Hepatocyte (in vitro differentiated cells): ENCODE data around the gene MYBPC3. TPM values are rescaled to one million over a fixed set of nuclear protein-coding genes. Genes with fewer than 3 reads are reported as not detected.

ENCODE experiments used
- DNase-seq: peaks from one replicate; pipeline ENCODE4 v3.0.0-alpha.2; 2016; ENCODE audit warnings: low spot score
- H2AFZ ChIP-seq: fragments of 200-600 bp; sonication (generic); 2 replicates; pipeline ENCODE4 v1.6.0; 2016; ENCODE audit warnings: antibody characterized with exemption, mild to moderate bottlenecking
- H3K27ac ChIP-seq: fragments of 200-600 bp; sonication (generic); 2 replicates; pipeline ENCODE4 v1.5.1; 2016; ENCODE audit warnings: mild to moderate bottlenecking
- H3K27me3 ChIP-seq: fragments of 200-600 bp; sonication (generic); 2 replicates; pipeline ENCODE4 v1.6.1; 2016
- H3K36me3 ChIP-seq: fragments of 200-600 bp; sonication (generic); replicated peaks from 2 replicates; pipeline ENCODE4 v1.5.1; 2016; ENCODE audit warnings: low read depth; ENCODE audit not compliant: insufficient read depth
- H3K4me1 ChIP-seq: fragments of 200-600 bp; sonication (generic); 2 replicates; pipeline ENCODE4 v1.5.1; 2016; ENCODE audit warnings: mild to moderate bottlenecking, moderate library complexity; ENCODE audit not compliant: insufficient read depth
- H3K4me2 ChIP-seq: fragments of 200-600 bp; sonication (generic); 2 replicates; pipeline ENCODE4 v1.6.0; 2016
- H3K4me3 ChIP-seq: fragments of 200-600 bp; sonication (generic); 2 replicates; pipeline ENCODE4 v1.5.1; 2016; ENCODE audit warnings: mild to moderate bottlenecking
- H3K79me2 ChIP-seq: fragments of 200-600 bp; sonication (generic); 2 replicates; pipeline ENCODE4 v1.6.0; 2017; ENCODE audit warnings: mild to moderate bottlenecking
- H3K9me2 ChIP-seq: fragments of 200-600 bp; sonication (generic); replicated peaks from 2 replicates; pipeline ENCODE4 v1.6.0; 2017; ENCODE audit warnings: mild to moderate bottlenecking; ENCODE audit not compliant: insufficient read depth
- H3K9me3 ChIP-seq: fragments of 200-600 bp; sonication (generic); 2 replicates; pipeline ENCODE4 v1.5.1; 2016; ENCODE audit warnings: low read depth, mild to moderate bottlenecking
- H4K20me1 ChIP-seq: fragments of 200-600 bp; sonication (generic); 2 replicates; pipeline ENCODE4 v1.6.0; 2016; ENCODE audit warnings: mild to moderate bottlenecking; ENCODE audit not compliant: insufficient read depth, poor library complexity, severe bottlenecking
- CTCF ChIP-seq: fragments of 200-600 bp; sonication (generic); IDR thresholded peaks from 2 replicates; pipeline ENCODE4 v1.5.1; 2016; ENCODE audit warnings: antibody characterized with exemption, mild to moderate bottlenecking; ENCODE audit not compliant: poor library complexity
- EZH2 ChIP-seq: fragments of 200-600 bp; sonication (generic); IDR thresholded peaks from 2 replicates; pipeline ENCODE4 v1.6.1; 2016; ENCODE audit warnings: antibody characterized with exemption, mild to moderate bottlenecking, borderline replicate concordance
- EZH2phosphoT487 ChIP-seq: fragments of 200-600 bp; sonication (generic); IDR thresholded peaks from one replicate; pipeline ENCODE4 v1.6.1; 2018; ENCODE audit warnings: antibody characterized with exemption, mild to moderate bottlenecking, low read depth, moderate library complexity; ENCODE audit not compliant: unreplicated experiment, severe bottlenecking
- WGBS: methylation state at CpG from one replicate; pipeline ENCODE4 v1.1.6; 2016; ENCODE audit warnings: low lambda C conversion rate; ENCODE audit errors: missing lambda C conversion rate; 5-methylcytosine and 5-hydroxymethylcytosine counted together
- polyA plus RNA-seq: library from polyadenylated mRNA; unstranded; fragments of >200 nt; fragmentation: Nextera tagmentation; extraction: Ambion mirVana; gene quantifications from 2 replicates; pipeline ENCODE4 v1.2.1, GENCODE V29; 2016
- total RNA-seq: library from RNA; depleted of rRNA; stranded (reverse); fragments of >200 nt; gene quantifications from 2 replicates; pipeline ENCODE4 v1.2.3, GENCODE V29; 2014

The MYBPC3 gene
- total and polyA plus RNA-seq, 2 experiments from 2014 or later = 0.51 to 1.4 TPM

- TF ChIP-seq EZH2phosphoT487 (no peak), CTCF (no peak), EZH2 (no peak)
- Histone ChIP-seq H3K79me2 (no peaks in the 10 kb centered on the region), H3K36me3 (no peaks in the 10 kb centered on the region), H3K9me2 (no peaks in the 10 kb centered on the region), H2AFZ (no peak overlapping the region), H3K27ac (no peak overlapping the region), H4K20me1 (no peaks in the 10 kb centered on the region), H3K4me2 (no peak overlapping the region), H3K4me1 (no peaks in the 10 kb centered on the region), H3K4me3 (no peak overlapping the region), H3K9me3 (no peaks in the 10 kb centered on the region), H3K27me3 (no peaks in the 10 kb centered on the region)
- no peak for DNase-seq
- WGBS = 89% methylated on average over 9 of the region's 9 CpGs
Measured at GRCh38 chr11:47356129-47356997, 3.9 kb upstream of the MYBPC3 start.

- no peaks in the 10 kb centered on the region for H3K9me2 ChIP-seq
- no peaks in the 10 kb centered on the region for H4K20me1 ChIP-seq
- no peak overlapping the region for H3K27ac ChIP-seq
- TF ChIP-seq EZH2 (no peak), CTCF (peak; percentile 100), EZH2phosphoT487 (no peak)
- no peaks in the 10 kb centered on the region for H3K36me3 ChIP-seq
- H3K4me1 ChIP-seq = no peaks in the 10 kb centered on the region
- peak overlapping the region; percentile 49 for H3K4me3 ChIP-seq
- no peaks in the 10 kb centered on the region for H3K79me2 ChIP-seq
- DNase-seq = peak; percentile 96
- peak overlapping the region; percentile 95 for H3K4me2 ChIP-seq
- H3K9me3 ChIP-seq = no peaks in the 10 kb centered on the region
- peak overlapping the region; percentile 98 for H2AFZ ChIP-seq
- no peaks in the 10 kb centered on the region for H3K27me3 ChIP-seq
- 42% methylated on average over 26 of the region's 47 CpGs for WGBS
Measured at GRCh38 chr11:47355283-47356128, 3.0 kb upstream of the MYBPC3 start.

GRCh38 chr11:47354913-47355282 is 2.4 kb upstream of the MYBPC3 start:
- peak overlapping the region; percentile 98 for H2AFZ ChIP-seq
- H3K9me3 ChIP-seq = no peaks in the 10 kb centered on the region
- H3K4me1 ChIP-seq = no peaks in the 10 kb centered on the region
- no peaks in the 10 kb centered on the region for H3K36me3 ChIP-seq
- DNase-seq = no peak
- peak overlapping the region; percentile 95 for H3K4me2 ChIP-seq
- no peaks in the 10 kb centered on the region for H4K20me1 ChIP-seq
- H3K27ac ChIP-seq = no peak overlapping the region
- H3K4me3 ChIP-seq = peak overlapping the region; percentile 49
- TF ChIP-seq EZH2phosphoT487 = no peak
- TF ChIP-seq EZH2 = no peak
- no peak for TF ChIP-seq CTCF
- no peaks in the 10 kb centered on the region for H3K79me2 ChIP-seq
- WGBS = 20% methylated on average over 5 of the region's 32 CpGs
- H3K9me2 ChIP-seq = no peaks in the 10 kb centered on the region
- H3K27me3 ChIP-seq = no peaks in the 10 kb centered on the region
